Esophagus muscularis mucosa (tissue), 4 donors: Measurements from ENCODE around the gene DNAJC11.

Experiments used
- EP300 ChIP-seq: sonication (generic); formaldehyde crosslinking; IDR thresholded peaks from one replicate; pipeline ENCODE4 v1.6.1; 2017; ENCODE audit warnings: antibody characterized with exemption
- POLR2A ChIP-seq: fragments of 450-650 bp; IDR thresholded peaks from one replicate; pipeline ENCODE4 v1.6.1; 2017; ENCODE audit warnings: antibody characterized with exemption, moderate library complexity, mild to moderate bottlenecking, low read depth
- POLR2AphosphoS5 ChIP-seq, 2 donors: sonication (generic); formaldehyde crosslinking; IDR thresholded peaks; one replicate each; pipeline ENCODE4 v1.6.1; 2017; ENCODE audit warnings: antibody characterized with exemption in 2 of 2
- TF ChIP-seq, protein P1 (sequence below), 3 experiments: fragments of 200-600 bp in 2 of 3; fragments of 450-650 bp in 1 of 3; sonication (generic) in 2 of 3; IDR thresholded peaks; one replicate each; pipeline ENCODE4 v1.5.1; 2017 to 2019; ENCODE audit warnings: antibody characterized with exemption in 3 of 3, mild to moderate bottlenecking in 2 of 3, moderate library complexity in 1 of 3

DNA sequence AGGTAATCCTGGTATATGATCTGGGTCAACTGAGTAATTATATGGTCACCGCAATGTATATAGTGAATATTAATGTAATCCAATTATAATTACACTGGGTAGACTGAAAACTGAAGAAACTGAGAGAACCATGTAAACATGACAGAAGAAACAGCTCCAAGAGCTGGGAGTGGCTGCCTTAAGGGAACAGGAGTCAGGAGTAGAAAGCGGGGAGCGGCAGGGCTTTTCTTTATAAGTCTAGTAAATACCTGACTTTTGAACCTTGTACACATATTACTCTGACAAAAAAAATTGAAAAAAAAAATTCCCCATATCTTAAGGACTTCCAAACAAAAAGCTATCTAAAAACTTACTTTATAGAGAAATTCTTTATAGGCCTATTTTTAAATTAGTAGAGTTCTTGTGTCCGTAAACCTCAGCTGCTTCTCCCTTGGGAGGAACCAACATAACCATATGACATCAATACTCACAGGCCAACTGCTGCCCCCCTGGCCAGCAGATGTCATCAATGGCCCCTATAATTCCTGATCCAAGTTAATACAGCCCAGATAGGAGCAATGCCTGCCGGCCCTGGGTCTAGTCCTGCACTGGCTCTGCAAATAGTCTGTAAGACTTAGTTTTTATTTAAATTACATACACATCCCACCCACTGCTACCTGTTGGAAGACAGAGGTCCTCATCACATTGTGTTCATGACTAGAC lies 43.1 kb downstream of the DNAJC11 start:
- TF ChIP-seq EP300 (no peak), POLR2AphosphoS5 (IDR thresholded peaks at IDR 0.05) (no peak), POLR2A (no peak)
- TF ChIP-seq, protein P1, sequence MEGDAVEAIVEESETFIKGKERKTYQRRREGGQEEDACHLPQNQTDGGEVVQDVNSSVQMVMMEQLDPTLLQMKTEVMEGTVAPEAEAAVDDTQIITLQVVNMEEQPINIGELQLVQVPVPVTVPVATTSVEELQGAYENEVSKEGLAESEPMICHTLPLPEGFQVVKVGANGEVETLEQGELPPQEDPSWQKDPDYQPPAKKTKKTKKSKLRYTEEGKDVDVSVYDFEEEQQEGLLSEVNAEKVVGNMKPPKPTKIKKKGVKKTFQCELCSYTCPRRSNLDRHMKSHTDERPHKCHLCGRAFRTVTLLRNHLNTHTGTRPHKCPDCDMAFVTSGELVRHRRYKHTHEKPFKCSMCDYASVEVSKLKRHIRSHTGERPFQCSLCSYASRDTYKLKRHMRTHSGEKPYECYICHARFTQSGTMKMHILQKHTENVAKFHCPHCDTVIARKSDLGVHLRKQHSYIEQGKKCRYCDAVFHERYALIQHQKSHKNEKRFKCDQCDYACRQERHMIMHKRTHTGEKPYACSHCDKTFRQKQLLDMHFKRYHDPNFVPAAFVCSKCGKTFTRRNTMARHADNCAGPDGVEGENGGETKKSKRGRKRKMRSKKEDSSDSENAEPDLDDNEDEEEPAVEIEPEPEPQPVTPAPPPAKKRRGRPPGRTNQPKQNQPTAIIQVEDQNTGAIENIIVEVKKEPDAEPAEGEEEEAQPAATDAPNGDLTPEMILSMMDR (IDR thresholded peaks at IDR 0.05), result no peak
